A204.1 (cell line): Measurements from ENCODE around the gene NLRP5.
A peak's percentile ranks its signal among the peaks of the same experiment; 100 is the strongest.
"Not testable (repeated sequence)": the region's sequence is repeated elsewhere in the genome, so short reads cannot be mapped to it uniquely, and the experiment has no call there.

ENCODE experiments used
- FAIRE-seq: peaks from 2 replicates; lab custom pipeline; 2012; peaks lifted over from hg19 to GRCh38; lab: Jason Lieb, UNC

NLRP5 gene

DNA sequence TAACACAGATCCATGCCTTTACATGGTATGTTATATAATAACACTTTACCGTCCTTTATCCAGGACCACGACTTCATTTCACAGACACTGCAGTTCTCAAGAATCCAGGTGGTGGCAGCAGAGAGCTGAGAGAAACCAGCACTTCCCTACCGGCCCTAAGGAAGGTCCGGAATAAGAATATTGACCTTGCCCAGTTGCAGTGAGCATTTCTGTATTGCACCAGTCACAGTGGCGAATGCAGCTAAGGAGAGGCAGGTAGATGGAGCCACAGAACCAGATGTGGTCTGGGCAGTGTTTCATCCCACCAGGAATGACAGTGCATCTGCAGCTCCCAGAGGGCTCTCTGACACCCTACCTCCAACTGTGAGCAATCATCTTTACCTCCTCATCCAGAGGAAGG is 89.9 kb downstream of the NLRP5 start:
- peak; percentile 77 for FAIRE-seq

- FAIRE-seq: no peak
These were observed 93.0 kb downstream of the NLRP5 start for GRCh38 chr19:56079609-56080008.

- no peak for FAIRE-seq
These were observed 94.3 kb downstream of the NLRP5 start for GRCh38 chr19:56080669-56081401.

DNA sequence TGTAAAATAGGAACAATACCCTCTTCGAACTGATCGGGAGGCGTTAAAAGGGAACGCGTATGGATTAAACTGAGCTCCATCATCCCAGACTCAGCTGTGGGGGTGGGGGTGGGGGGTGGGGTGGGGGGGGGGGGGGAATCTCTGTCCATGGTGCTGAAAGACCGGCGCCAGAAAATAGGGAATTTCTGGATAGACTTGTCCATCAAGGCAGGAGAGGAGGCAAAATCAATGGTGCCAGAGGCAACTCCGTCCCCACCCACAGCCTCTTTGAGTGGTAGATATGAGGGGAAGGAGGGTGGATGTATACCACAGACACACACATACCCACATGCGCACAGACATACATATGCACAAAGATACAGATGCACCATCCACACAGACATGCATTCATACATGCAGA is 97.1 kb downstream of the NLRP5 start:
- no peak for FAIRE-seq

DNA sequence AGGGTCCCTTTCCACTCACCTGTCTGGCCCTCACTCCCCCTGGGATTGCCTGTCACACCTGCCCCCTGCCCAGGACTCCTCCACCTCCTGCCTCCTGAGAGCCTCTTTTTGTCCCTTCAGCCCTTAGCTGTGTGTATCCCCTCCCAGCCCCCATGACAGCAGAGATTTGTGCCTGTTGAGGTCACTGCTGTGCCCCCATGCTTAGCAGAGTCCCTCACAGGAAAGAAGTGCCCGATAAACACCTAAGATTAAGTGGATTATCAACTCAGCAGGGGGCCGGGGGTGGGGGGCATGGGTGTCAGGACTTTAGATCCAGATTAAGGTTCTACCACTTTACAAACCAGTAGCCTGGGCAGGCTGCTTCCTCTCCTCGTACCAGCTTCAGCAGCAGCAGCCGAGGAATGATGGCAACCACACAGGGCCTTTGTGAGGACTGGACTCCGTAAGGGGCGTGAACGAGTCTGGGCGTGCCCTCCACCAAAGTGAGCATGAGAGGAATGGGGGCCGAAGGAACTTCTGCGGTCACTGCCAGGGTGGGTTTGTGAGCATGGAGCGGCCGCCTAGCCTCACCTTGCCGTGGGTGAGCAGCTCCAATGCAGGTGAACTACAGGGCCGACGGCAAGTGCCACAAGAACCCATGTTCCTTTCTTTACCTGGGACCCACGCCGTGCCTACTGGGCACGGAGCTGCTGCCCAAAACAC is 98.4 kb downstream of the NLRP5 start:
- FAIRE-seq: no peak

DNA sequence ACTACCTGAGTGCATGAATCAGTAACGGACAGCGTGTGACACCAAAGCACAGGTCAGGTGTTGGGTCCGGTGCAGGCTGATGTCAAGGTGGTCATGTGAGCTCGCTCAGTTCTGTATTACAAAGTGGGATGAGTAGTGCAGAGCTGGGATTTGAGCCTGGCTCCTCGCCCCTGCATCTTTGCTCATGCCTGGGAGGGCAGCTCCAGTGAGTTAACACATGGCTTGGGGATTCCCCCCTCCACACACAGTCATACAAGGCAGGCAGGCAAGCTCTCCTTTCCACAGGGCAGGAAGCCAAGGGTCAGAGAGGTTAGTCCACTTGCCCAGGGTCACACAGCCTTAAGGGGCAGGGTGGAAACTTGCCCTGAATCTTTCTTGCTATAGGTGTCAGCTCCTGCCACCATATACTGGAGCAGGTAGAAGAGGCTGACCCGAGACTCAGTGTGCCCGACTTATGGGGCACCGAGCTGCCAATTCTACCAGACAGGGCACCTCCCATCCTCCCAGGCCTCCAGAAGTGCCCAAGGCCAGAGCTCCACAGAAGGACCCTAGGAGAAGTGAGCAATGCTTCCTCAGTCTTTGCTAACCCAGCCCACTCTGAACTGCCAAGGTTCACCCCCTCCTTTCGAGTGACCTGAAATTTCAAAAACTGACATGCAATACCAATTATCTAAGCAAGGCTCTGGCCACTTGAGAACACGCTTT is 99.1 kb downstream of the NLRP5 start:
- no peak for FAIRE-seq

DNA sequence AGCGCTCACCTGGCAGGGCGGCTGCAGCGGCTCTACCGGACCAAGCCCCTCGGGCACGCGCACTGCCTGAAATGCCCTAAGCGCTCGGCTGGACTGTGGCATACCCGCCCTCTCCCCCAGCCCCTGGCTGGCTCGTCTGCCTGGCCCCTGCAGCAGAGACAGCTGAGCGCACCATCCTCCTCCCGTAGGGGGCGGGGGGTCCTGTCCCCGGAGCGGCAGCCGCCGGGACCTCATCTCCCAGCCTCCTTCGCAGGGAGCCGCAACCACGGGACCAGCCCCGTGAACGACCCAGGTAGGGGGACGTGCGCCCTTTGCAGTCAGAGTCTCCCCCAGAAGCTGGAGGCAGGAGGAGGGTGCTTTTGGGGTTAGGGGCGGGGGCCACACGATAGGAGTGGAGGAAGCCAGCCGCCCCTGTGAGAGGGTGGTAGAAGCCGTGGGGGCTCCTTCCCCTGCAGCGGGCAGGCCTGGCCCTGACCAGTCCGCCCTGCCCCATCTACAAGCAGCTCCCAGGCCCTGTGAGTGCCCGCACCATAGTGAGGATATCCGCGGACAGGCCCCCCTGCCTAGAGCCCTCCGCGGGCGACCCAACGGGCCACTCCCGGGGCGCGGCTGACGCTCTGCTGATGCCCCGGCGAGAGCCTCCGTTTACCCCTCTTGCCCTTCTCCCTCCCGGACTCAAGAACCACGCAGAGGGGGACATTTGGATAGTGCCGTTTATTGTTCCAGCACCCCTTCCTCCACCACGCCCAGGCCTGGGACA is 100.3 kb downstream of the NLRP5 start:
- FAIRE-seq: no peak

- FAIRE-seq: no peak
These were observed 101.3 kb downstream of the NLRP5 start for GRCh38 chr19:56087647-56088496.

- no peak for FAIRE-seq
These were observed 102.1 kb downstream of the NLRP5 start for GRCh38 chr19:56088497-56089215.

- no peak for FAIRE-seq
These were observed 102.8 kb downstream of the NLRP5 start for GRCh38 chr19:56089344-56089743.

GRCh38 chr19:56091066-56091490 is 104.5 kb downstream of the NLRP5 start:
- no peak for FAIRE-seq

- FAIRE-seq: no peak
These were observed 105.4 kb downstream of the NLRP5 start for GRCh38 chr19:56091751-56092546.

DNA sequence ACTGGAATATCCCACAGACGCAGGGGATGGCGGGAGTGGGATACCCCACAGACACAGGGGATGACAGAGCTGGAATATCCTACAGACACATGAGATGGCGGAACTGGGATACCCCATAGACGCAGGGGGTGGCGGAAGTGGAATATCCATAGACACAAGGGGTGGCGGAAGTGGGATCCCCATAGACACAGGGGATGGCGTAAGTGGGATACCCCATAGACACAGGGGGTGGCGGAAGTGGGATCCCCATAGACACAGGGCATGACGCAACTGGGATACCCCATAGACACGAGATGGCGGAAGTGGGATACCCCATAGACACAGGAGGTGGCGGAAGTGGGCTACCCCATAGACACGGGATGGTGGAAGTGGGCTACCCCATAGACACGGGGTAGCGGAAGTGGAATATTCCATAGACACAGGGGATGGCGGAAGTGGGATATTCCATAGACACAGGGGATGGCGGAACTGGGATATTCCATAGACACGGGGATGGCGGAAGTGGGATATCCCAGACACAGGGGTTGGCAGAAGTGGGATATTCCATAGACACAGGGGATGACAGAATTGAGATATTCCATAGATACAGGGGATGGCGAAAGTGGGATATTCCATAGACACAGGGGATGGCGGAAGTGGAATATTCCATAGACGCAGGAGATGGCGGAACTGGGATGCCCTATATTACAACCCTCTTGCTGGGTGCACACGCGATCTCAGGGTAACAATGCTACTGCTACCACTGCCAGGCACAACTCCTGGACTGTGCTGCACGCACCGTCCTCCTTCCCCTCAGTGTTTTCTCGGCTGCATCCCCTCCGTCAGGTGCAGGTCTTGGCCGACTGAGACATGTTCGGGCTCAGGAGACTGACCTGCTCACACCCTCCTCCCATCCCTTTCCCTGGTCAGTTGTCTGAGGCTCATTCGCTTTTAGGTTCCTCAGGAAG is 106.4 kb downstream of the NLRP5 start:
- FAIRE-seq: no peak

DNA sequence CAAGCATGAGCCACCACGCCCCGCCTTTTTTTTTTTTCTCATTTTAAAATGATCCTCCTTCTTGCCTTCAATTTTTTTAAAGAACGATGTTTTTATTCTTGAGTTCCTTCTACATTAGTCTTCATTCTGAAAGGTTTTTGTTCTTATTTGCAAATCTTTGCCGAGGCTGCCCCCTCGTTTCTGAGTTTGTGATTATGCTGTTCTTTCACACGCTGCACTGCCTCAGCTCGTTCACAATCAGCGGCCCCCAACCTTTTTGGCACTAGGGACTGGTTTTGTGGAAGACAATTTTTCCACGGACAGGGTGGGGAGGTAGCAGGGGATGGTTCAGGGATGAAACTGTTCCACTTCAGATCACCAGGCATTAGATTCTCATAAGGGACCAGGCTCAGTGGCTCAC is 107.9 kb downstream of the NLRP5 start:
- no peak for FAIRE-seq

GRCh38 chr19:56096665-56097064 is 110.1 kb downstream of the NLRP5 start:
- no peak for FAIRE-seq

DNA sequence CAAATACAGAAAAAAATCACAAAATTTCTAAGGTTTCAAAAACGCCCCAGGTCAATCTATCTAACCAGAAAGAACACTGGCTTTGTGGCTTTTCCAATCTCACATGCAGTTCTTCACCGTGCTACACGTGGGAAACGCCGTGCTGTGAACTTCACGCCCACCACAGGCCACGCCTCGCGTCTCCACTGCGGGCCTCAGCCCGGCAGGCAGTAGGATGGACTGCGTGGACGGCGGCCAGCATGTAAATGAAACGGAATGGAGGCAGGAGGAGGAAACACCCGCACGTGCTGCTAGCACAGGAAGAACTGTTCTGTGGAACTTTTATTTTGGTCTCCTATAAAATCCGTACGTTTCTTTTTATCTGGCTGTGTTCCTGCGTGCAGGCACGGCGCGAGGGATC is 110.7 kb downstream of the NLRP5 start:
- FAIRE-seq: no peak

GRCh38 chr19:56097776-56098175 is 111.2 kb downstream of the NLRP5 start:
- no peak for FAIRE-seq

DNA sequence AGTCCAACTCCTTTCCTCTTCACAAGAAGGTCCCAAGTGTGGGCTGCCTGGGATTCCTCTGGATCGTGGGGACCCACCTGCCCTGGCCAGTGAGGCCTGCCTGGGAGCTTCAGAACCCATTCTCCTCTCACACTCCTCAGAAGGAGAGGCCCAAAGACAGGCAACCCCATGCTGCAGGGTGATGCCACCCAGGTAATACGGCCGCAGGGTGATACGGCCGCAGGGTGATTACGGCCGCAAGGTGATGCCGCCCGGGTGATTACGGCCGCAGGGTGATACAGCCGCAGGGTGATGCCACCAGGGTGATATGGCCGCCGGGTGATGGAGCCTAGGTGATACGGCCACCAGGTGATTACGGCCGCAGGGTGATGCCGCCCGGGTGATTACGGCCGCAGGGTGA is 111.7 kb downstream of the NLRP5 start:
- not testable (repeated sequence) for FAIRE-seq
